ENCODE results near the gene LIMCH1. TPM values are rescaled to one million over a fixed set of nuclear protein-coding genes. Genes with fewer than 3 reads are reported as not detected.

Gene LIMCH1
- total RNA-seq, 2 experiments from 2014 or later, result not detected

- no peak for DNase-seq (ENCODE audit: low spot score)
- Histone ChIP-seq H3K79me2 (ENCODE audit: insufficient read depth, low read depth, low read length) (no peaks in the 10 kb centered on the region), H3K4me3 (ENCODE audit: low read depth, low read length, poor library complexity, severe bottlenecking) (no peak overlapping the region), H3K9me3 (ENCODE audit: low read length) (no peaks in the 10 kb centered on the region), H2AFZ (ENCODE audit: low read length) (no peak overlapping the region), H4K20me1 (ENCODE audit: insufficient read depth, low read length) (no peaks in the 10 kb centered on the region), H3K4me2 (ENCODE audit: low read length) (no peak overlapping the region), H3K9me2 (ENCODE audit: insufficient read depth, low read length) (no peaks in the 10 kb centered on the region), H3K27ac (ENCODE audit: low read depth, low read length, poor library complexity, severe bottlenecking) (no peak overlapping the region), H3K36me3 (ENCODE audit: insufficient read depth, low read length) (no peaks in the 10 kb centered on the region), H3K4me1 (ENCODE audit: insufficient read depth, low read length, poor library complexity, severe bottlenecking) (no peaks in the 10 kb centered on the region)
- intact Hi-C loops (cut with micrococcal nuclease; ENCODE audit: unreplicated experiment), result no loop called here
- no TSS peak for BruUV-seq (replicated peaks)
- TF ChIP-seq EZH2phosphoT487 (IDR thresholded peaks at IDR 0.05; ENCODE audit: borderline replicate concordance, low read depth, low read length) (no peak), CTCF (conservative IDR thresholded peaks at IDR 0.05; ENCODE audit: low read length) (no peak)
- ChIA-PET CTCF (ENCODE audit: unreplicated experiment) (no interaction called here), POLR2A (no interaction called here)
Observed at GRCh38 chr4:41525129-41525528, 12.8 kb upstream of the LIMCH1 start.

GRCh38 chr4:41526628-41527027 is 11.3 kb upstream of the LIMCH1 start:
- H3K79me2 ChIP-seq (ENCODE audit: insufficient read depth, low read depth, low read length), result no peaks in the 10 kb centered on the region
- POLR2A ChIA-PET, result interaction anchor here (0.6 kb wide), 1 partner anchor 28 kb away, joined by 3 read pairs; no protein-coding TSS in a partner anchor
- intact Hi-C loops (cut with micrococcal nuclease; ENCODE audit: unreplicated experiment), result no loop called here
- no peaks in the 10 kb centered on the region for H4K20me1 ChIP-seq (ENCODE audit: insufficient read depth, low read length)
- no peak overlapping the region for H3K4me2 ChIP-seq (ENCODE audit: low read length)
- no peak for DNase-seq (ENCODE audit: low spot score)
- H3K36me3 ChIP-seq (ENCODE audit: insufficient read depth, low read length), result no peaks in the 10 kb centered on the region
- no peak for TF ChIP-seq CTCF (conservative IDR thresholded peaks at IDR 0.05; ENCODE audit: low read length)
- TF ChIP-seq EZH2phosphoT487 (IDR thresholded peaks at IDR 0.05; ENCODE audit: borderline replicate concordance, low read depth, low read length), result no peak
- no peaks in the 10 kb centered on the region for H3K9me2 ChIP-seq (ENCODE audit: insufficient read depth, low read length)
- no peaks in the 10 kb centered on the region for H3K9me3 ChIP-seq (ENCODE audit: low read length)
- no peaks in the 10 kb centered on the region for H3K4me1 ChIP-seq (ENCODE audit: insufficient read depth, low read length, poor library complexity, severe bottlenecking)
- BruUV-seq (replicated peaks), result no TSS peak
- CTCF ChIA-PET (ENCODE audit: unreplicated experiment), result no interaction called here
- no peak overlapping the region for H2AFZ ChIP-seq (ENCODE audit: low read length)
- no peak overlapping the region for H3K4me3 ChIP-seq (ENCODE audit: low read depth, low read length, poor library complexity, severe bottlenecking)
- no peak overlapping the region for H3K27ac ChIP-seq (ENCODE audit: low read depth, low read length, poor library complexity, severe bottlenecking)

GRCh38 chr4:41528512-41529205 is 9.3 kb upstream of the LIMCH1 start:
- Histone ChIP-seq H4K20me1 (ENCODE audit: insufficient read depth, low read length) (no peaks in the 10 kb centered on the region), H3K27ac (ENCODE audit: low read depth, low read length, poor library complexity, severe bottlenecking) (no peak overlapping the region), H3K79me2 (ENCODE audit: insufficient read depth, low read depth, low read length) (no peaks in the 10 kb centered on the region), H3K36me3 (ENCODE audit: insufficient read depth, low read length) (no peaks in the 10 kb centered on the region), H2AFZ (ENCODE audit: low read length) (no peak overlapping the region), H3K4me3 (ENCODE audit: low read depth, low read length, poor library complexity, severe bottlenecking) (no peak overlapping the region), H3K4me2 (ENCODE audit: low read length) (no peak overlapping the region), H3K9me3 (ENCODE audit: low read length) (no peaks in the 10 kb centered on the region), H3K9me2 (ENCODE audit: insufficient read depth, low read length) (no peaks in the 10 kb centered on the region), H3K4me1 (ENCODE audit: insufficient read depth, low read length, poor library complexity, severe bottlenecking) (no peaks in the 10 kb centered on the region)
- no peak for DNase-seq (ENCODE audit: low spot score)
- intact Hi-C loops (cut with micrococcal nuclease; ENCODE audit: unreplicated experiment), result no loop called here
- BruUV-seq (replicated peaks), result no TSS peak
- TF ChIP-seq EZH2phosphoT487 (IDR thresholded peaks at IDR 0.05; ENCODE audit: borderline replicate concordance, low read depth, low read length), result no peak
- no peak for TF ChIP-seq CTCF (conservative IDR thresholded peaks at IDR 0.05; ENCODE audit: low read length)
- ChIA-PET CTCF (ENCODE audit: unreplicated experiment) (no interaction called here), POLR2A (interaction anchor here (0.7 kb wide), 1 partner anchor 675 kb away, joined by 3 read pairs; no protein-coding TSS in a partner anchor)
